Endothelial cell of umbilical vein (primary cell): ENCODE data around the gene MAML3. TPM values are rescaled to one million over a fixed set of nuclear protein-coding genes. Genes with fewer than 3 reads are reported as not detected.

ENCODE experiments used
- BruUV-seq: library from RNA; stranded (reverse); fragments of 400-500 nt; replicated peaks from 2 replicates; lab custom pipeline; 2021; lab: Mats Ljungman, UMichigan
- CTCF ChIA-PET: fragments of 300-600, 350-600 bp; sonication (Branson Sonifier 250); formaldehyde crosslinking; loops from one replicate; lab custom pipeline; 2021; ENCODE audit warnings: antibody characterized with exemption, inconsistent platforms; lab: Charles Lee
- POLR2A ChIA-PET: fragments of 300-600, 350-600 bp; sonication (Branson Sonifier 250); formaldehyde crosslinking; loops from one replicate; lab custom pipeline; 2021; ENCODE audit warnings: antibody characterized with exemption, inconsistent platforms; lab: Charles Lee
- DNase-seq: peaks from one replicate; pipeline ENCODE4 v3.0.0-alpha.2; 2011; ENCODE audit warnings: low read depth, low spot score
- FAIRE-seq: peaks from 2 replicates; lab custom pipeline; 2011; peaks lifted over from hg19 to GRCh38; lab: Jason Lieb, UNC
- H2AFZ ChIP-seq: 2 replicates; pipeline ENCODE4 v1.6.0; 2012; ENCODE audit warnings: low read depth, low read length, control low read depth, inconsistent platforms
- H3K27ac ChIP-seq: 2 replicates; pipeline ENCODE4 v1.5.1; 2011; ENCODE audit warnings: low read depth, mild to moderate bottlenecking, control low read depth, low read length, moderate library complexity; ENCODE audit not compliant: insufficient read depth
- H3K27me3 ChIP-seq, 2 experiments: 2 replicates each; pipeline versions ENCODE4 v1.6.0 to v1.6.1; 2011; ENCODE audit warnings: low read length in 2 of 2, mixed read lengths in 1 of 2; ENCODE audit not compliant: control insufficient read depth in 2 of 2, insufficient read depth in 2 of 2
- H3K36me3 ChIP-seq, 2 experiments: 2 replicates in 1 of 2; 3 replicates in 1 of 2; pipeline ENCODE4 v1.5.1; 2011; ENCODE audit warnings: low read length in 2 of 2, mild to moderate bottlenecking in 1 of 2, moderate library complexity in 1 of 2; ENCODE audit not compliant: control insufficient read depth in 2 of 2, insufficient read depth in 2 of 2; ENCODE audit errors: extremely low read depth in 1 of 2
- H3K4me1 ChIP-seq: 3 replicates; pipeline ENCODE4 v1.5.1; 2011; ENCODE audit warnings: mild to moderate bottlenecking, low read length; ENCODE audit not compliant: control insufficient read depth, insufficient read depth; ENCODE audit errors: extremely low read depth
- H3K4me2 ChIP-seq: 2 replicates; pipeline ENCODE4 v1.6.1; 2011; ENCODE audit warnings: low read length, control low read depth, mixed read lengths; ENCODE audit not compliant: insufficient read depth
- H3K4me3 ChIP-seq, 3 experiments: fragments of 200-600 bp in 1 of 3; sonication (generic), shearing (Covaris generic) in 1 of 3; replicated peaks in 1 of 3; 2 replicates each; pipeline ENCODE4 v1.5.1; 2011 to 2016; ENCODE audit warnings: control low read depth in 3 of 3, low read length in 3 of 3, mild to moderate bottlenecking in 2 of 3, inconsistent platforms in 1 of 3, low read depth in 1 of 3, moderate library complexity in 1 of 3; ENCODE audit not compliant: insufficient read depth in 1 of 3
- H3K79me2 ChIP-seq: 2 replicates; pipeline ENCODE4 v1.6.0; 2012; ENCODE audit warnings: low read length, inconsistent platforms; ENCODE audit not compliant: control insufficient read depth, insufficient read depth
- H3K9ac ChIP-seq: replicated peaks from 2 replicates; pipeline ENCODE3; 2011; ENCODE audit warnings: low read length, control low read depth; ENCODE audit not compliant: insufficient read depth; ENCODE audit errors: extremely low read depth
- H3K9me1 ChIP-seq: replicated peaks from 3 replicates; pipeline ENCODE4 v1.6.0; 2011; ENCODE audit warnings: mild to moderate bottlenecking, low read length; ENCODE audit not compliant: control insufficient read depth, insufficient read depth; ENCODE audit errors: extremely low read depth
- H3K9me3 ChIP-seq: replicated peaks from 2 replicates; pipeline ENCODE4 v1.5.1; 2012; ENCODE audit warnings: low read length, inconsistent platforms; ENCODE audit not compliant: control insufficient read depth, insufficient read depth
- H4K20me1 ChIP-seq: replicated peaks from 2 replicates; pipeline ENCODE3; 2011; ENCODE audit warnings: mild to moderate bottlenecking, low read length; ENCODE audit not compliant: control insufficient read depth, insufficient read depth; ENCODE audit errors: extremely low read depth
- EZH2 ChIP-seq: IDR thresholded peaks from 2 replicates; pipeline ENCODE4 v1.6.1; 2012; ENCODE audit warnings: borderline replicate concordance, low read depth, mild to moderate bottlenecking, moderate library complexity, low read length, inconsistent platforms; ENCODE audit not compliant: severe bottlenecking
- FOS ChIP-seq: IDR thresholded peaks from 2 replicates; pipeline ENCODE4 v1.6.1; 2011; ENCODE audit warnings: mild to moderate bottlenecking, low read length, moderate library complexity, borderline replicate concordance; ENCODE audit not compliant: insufficient read depth
- GATA2 ChIP-seq: IDR thresholded peaks from 2 replicates; pipeline ENCODE4 v1.7.0; 2011; ENCODE audit warnings: low read depth, mild to moderate bottlenecking, moderate library complexity, mixed read lengths, low read length; ENCODE audit not compliant: insufficient read length, insufficient read depth
- JUN ChIP-seq: IDR thresholded peaks from 2 replicates; pipeline ENCODE4 v1.6.1; 2011; ENCODE audit warnings: borderline replicate concordance, low read depth; ENCODE audit not compliant: insufficient read length, insufficient read depth
- MYC ChIP-seq: IDR thresholded peaks from one replicate; pipeline ENCODE4 v1.6.1; 2011; ENCODE audit warnings: mild to moderate bottlenecking, low read depth, low read length
- POLR2A ChIP-seq: IDR thresholded peaks from 2 replicates; pipeline ENCODE4 v1.6.1; 2012; ENCODE audit warnings: low read depth, mild to moderate bottlenecking, control low read depth, low read length
- POLR2AphosphoS5 ChIP-seq: IDR thresholded peaks from 2 replicates; pipeline ENCODE4 v1.6.1; 2012; ENCODE audit warnings: low read depth, mild to moderate bottlenecking, control low read depth, low read length, moderate library complexity; ENCODE audit not compliant: insufficient read depth
- dilution Hi-C: fragments of 300-500 bp; cut with MboI; formaldehyde crosslinking; loops from one replicate; pipeline ENCODE4 v1.15.0; 2019; ENCODE audit warnings: low sequenced_read_pairs; ENCODE audit not compliant: extremely low pct_ligation_motif_present
- intact Hi-C: fragments of 100-400 bp; cut with micrococcal nuclease; formaldehyde crosslinking; loops from one replicate; pipeline ENCODE4 v1.10.0; 2022
- polyA plus RNA-seq, 4 experiments: library from polyadenylated mRNA; depleted of rRNA in 3 of 4; stranded (reverse) in 3 of 4; unstranded in 1 of 4; fragments of >200 nt; gene quantifications; 2 replicates each; pipeline versions ENCODE4 v1.2.1 to v1.2.3, GENCODE V29; 2011 to 2012; ENCODE audit warnings: missing spikeins in 1 of 4
- total RNA-seq: library from RNA; stranded (reverse); gene quantifications from 2 replicates; pipeline ENCODE4 v1.2.3, GENCODE V29; 2021
- TF ChIP-seq, protein P1 (sequence below): IDR thresholded peaks from 2 replicates; pipeline ENCODE4 v1.6.1; 2011; ENCODE audit not compliant: insufficient read depth, insufficient read length
- TF ChIP-seq, protein P2 (sequence below), 2 donors: IDR thresholded peaks; 1 replicate in 1 of 2; 2 replicates in 1 of 2; pipeline ENCODE4 v1.5.1; 2011; ENCODE audit warnings: low read length in 2 of 2, mild to moderate bottlenecking in 2 of 2, moderate library complexity in 2 of 2, control low read depth in 1 of 2, inconsistent platforms in 1 of 2, low read depth in 1 of 2; ENCODE audit not compliant: insufficient read depth in 1 of 2; ENCODE audit errors: extremely low read depth in 1 of 2

MAML3 gene
- total and polyA plus RNA-seq, 2 donors (not counting 3 experiments of a cell fraction or from before 2014, with no cell fraction given): 14.0 to 20.3 TPM

DNA sequence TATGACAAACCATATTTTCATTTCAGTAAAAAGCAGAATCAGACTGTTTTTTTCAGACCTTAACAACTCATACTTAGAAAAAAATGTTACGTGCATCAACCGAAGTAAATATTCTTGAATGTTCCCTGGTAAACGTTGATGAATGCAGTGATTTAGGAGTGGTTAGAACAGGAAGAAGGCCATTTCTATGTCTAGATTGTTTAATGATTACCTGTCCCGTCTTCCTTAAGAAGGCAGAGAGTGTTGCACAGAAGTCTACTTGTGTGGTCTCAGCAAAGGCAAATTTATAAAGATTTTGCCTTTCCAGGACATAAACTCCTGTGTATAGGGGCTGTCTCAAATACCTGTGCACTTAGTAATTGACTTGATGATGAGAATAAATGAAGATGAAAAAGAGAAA, 353.9 kb downstream of the MAML3 start:
- TF ChIP-seq POLR2A (no peak), JUN (no peak), MYC (no peak), GATA2 (no peak), EZH2 (no peak), POLR2AphosphoS5 (no peak), FOS (no peak)
- TF ChIP-seq, protein P1, sequence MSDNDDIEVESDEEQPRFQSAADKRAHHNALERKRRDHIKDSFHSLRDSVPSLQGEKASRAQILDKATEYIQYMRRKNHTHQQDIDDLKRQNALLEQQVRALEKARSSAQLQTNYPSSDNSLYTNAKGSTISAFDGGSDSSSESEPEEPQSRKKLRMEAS: no peak
- TF ChIP-seq, protein P2, sequence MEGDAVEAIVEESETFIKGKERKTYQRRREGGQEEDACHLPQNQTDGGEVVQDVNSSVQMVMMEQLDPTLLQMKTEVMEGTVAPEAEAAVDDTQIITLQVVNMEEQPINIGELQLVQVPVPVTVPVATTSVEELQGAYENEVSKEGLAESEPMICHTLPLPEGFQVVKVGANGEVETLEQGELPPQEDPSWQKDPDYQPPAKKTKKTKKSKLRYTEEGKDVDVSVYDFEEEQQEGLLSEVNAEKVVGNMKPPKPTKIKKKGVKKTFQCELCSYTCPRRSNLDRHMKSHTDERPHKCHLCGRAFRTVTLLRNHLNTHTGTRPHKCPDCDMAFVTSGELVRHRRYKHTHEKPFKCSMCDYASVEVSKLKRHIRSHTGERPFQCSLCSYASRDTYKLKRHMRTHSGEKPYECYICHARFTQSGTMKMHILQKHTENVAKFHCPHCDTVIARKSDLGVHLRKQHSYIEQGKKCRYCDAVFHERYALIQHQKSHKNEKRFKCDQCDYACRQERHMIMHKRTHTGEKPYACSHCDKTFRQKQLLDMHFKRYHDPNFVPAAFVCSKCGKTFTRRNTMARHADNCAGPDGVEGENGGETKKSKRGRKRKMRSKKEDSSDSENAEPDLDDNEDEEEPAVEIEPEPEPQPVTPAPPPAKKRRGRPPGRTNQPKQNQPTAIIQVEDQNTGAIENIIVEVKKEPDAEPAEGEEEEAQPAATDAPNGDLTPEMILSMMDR (IDR thresholded peaks at IDR 0.05; ENCODE audit: extremely low read depth in 1 of 2, insufficient read depth in 1 of 2, low read depth in 1 of 2, low read length in 2 of 2): no peak
- no peaks in the 10 kb centered on the region for H3K79me2 ChIP-seq
- H3K4me2 ChIP-seq: no peak overlapping the region
- no peaks in the 10 kb centered on the region for H3K9me1 ChIP-seq
- H3K27me3 ChIP-seq: no peaks in the 10 kb centered on the region
- no peak overlapping the region for H2AFZ ChIP-seq
- H3K36me3 ChIP-seq: no peaks in the 10 kb centered on the region
- FAIRE-seq (peak; percentile 66), DNase-seq (no peak)
- intact Hi-C loops (no loop called here), dilution Hi-C loops (no loop called here)
- no peak overlapping the region for H3K9ac ChIP-seq
- POLR2A ChIA-PET: no interaction called here
- H3K4me3 ChIP-seq: no peak overlapping the region
- peaks cover 5% of the 10 kb centered on the region for H4K20me1 ChIP-seq
- no peaks in the 10 kb centered on the region for H3K4me1 ChIP-seq
- no peaks in the 10 kb centered on the region for H3K9me3 ChIP-seq
- BruUV-seq: no TSS peak
- H3K27ac ChIP-seq: no peak overlapping the region
- CTCF ChIA-PET: interaction anchor here (1.0 to 1.7 kb wide), 3 partner anchors 9 to 530 kb away, joined by 3 to 4 read pairs (median 3); no protein-coding TSS in a partner anchor
